CD4-positive, alpha-beta T cell treated with Interleukin-17A for 4 hours (primary cell): Measurements from ENCODE around the gene CDH22.

Experiments used
- DNase-seq: peaks from one replicate; pipeline ENCODE4 v3.0.0-alpha.2; 2020; ENCODE audit warnings: mixed read lengths

CDH22 gene

GRCh38 chr20:46265539-46265938, 42.8 kb downstream of the CDH22 start:
- no peak for DNase-seq

- no peak for DNase-seq
Measured at GRCh38 chr20:46264391-46265266, 43.7 kb downstream of the CDH22 start.

GRCh38 chr20:46261456-46262253, 46.6 kb downstream of the CDH22 start:
- no peak for DNase-seq

- DNase-seq = no peak
Measured at GRCh38 chr20:46260936-46261454, 47.3 kb downstream of the CDH22 start.

GRCh38 chr20:46260480-46260879, 47.8 kb downstream of the CDH22 start:
- no peak for DNase-seq

- no peak for DNase-seq
Measured at GRCh38 chr20:46259260-46259859, 48.9 kb downstream of the CDH22 start.

- DNase-seq = no peak
Measured at GRCh38 chr20:46257887-46258286, 50.4 kb downstream of the CDH22 start.

GRCh38 chr20:46256293-46256692, 52.0 kb downstream of the CDH22 start:
- no peak for DNase-seq

- peak; percentile 45 for DNase-seq
Measured at GRCh38 chr20:46255440-46256104, 52.7 kb downstream of the CDH22 start.

- DNase-seq = no peak
Measured at GRCh38 chr20:46253391-46253790, 54.9 kb downstream of the CDH22 start.

- no peak for DNase-seq
Measured at GRCh38 chr20:46252352-46253091, 55.8 kb downstream of the CDH22 start.

- no peak for DNase-seq
Measured at GRCh38 chr20:46251211-46251673, 57.1 kb downstream of the CDH22 start.

- no peak for DNase-seq
Measured at GRCh38 chr20:46250772-46251171, 57.5 kb downstream of the CDH22 start.

- no peak for DNase-seq
Measured at GRCh38 chr20:46249671-46250070, 58.6 kb downstream of the CDH22 start.

GRCh38 chr20:46246559-46246958, 61.7 kb downstream of the CDH22 start:
- DNase-seq = peak; percentile 3

- no peak for DNase-seq
Measured at GRCh38 chr20:46243707-46244628, 64.3 kb downstream of the CDH22 start.

GRCh38 chr20:46242390-46242789, 65.9 kb downstream of the CDH22 start:
- no peak for DNase-seq

GRCh38 chr20:46240881-46241280, 67.4 kb downstream of the CDH22 start:
- DNase-seq = no peak

GRCh38 chr20:46240065-46240464, 68.2 kb downstream of the CDH22 start:
- DNase-seq = no peak

GRCh38 chr20:46237736-46238135, 70.6 kb downstream of the CDH22 start:
- no peak for DNase-seq

GRCh38 chr20:46237227-46237626, 71.1 kb downstream of the CDH22 start:
- no peak for DNase-seq
